PC-3 (cell line): Measurements from ENCODE around the gene STRN4. TPM values are rescaled to one million over a fixed set of nuclear protein-coding genes. Genes with fewer than 3 reads are reported as not detected.
A peak's percentile ranks its signal among the peaks of the same experiment; 100 is the strongest.

Experiments used
- ATAC-seq: fragments of 200-7000 bp; cut with Tn5 transposase; 2 replicates; pipeline ENCODE4 v1.9.1; 2020; ENCODE audit warnings: mild to moderate bottlenecking, moderate library complexity
- BruUV-seq: library from RNA; stranded (reverse); fragments of 400-500 nt; replicated peaks from 2 replicates; lab custom pipeline; 2021; lab: Mats Ljungman, UMichigan
- CTCF ChIA-PET: fragments of 300-600 bp; sonication (Branson Sonifier 250); formaldehyde crosslinking; loops from one replicate; lab custom pipeline; 2022; ENCODE audit warnings: antibody characterized with exemption; lab: Charles Lee
- POLR2A ChIA-PET: fragments of 300-600 bp; sonication (Branson Sonifier 250); formaldehyde crosslinking; loops from one replicate; lab custom pipeline; 2022; ENCODE audit warnings: antibody characterized with exemption; ENCODE audit not compliant: unreplicated experiment; lab: Charles Lee
- DNase-seq: peaks from one replicate; pipeline ENCODE4 v3.0.0-alpha.2; 2015
- H2AFZ ChIP-seq: fragments of 300-600 bp; sonication (generic); 2 replicates; pipeline ENCODE4 v1.6.0; 2016; ENCODE audit warnings: antibody characterized with exemption, low read length
- H3F3A ChIP-seq: fragments of 300-600 bp; sonication (generic); one replicate; pipeline ENCODE4 v1.6.0; 2017; ENCODE audit warnings: antibody characterized with exemption, low read length, control low read depth, mild to moderate bottlenecking; ENCODE audit not compliant: unreplicated experiment
- H3K27ac ChIP-seq: fragments of 300-600 bp; sonication (generic); 2 replicates; pipeline ENCODE4 v1.5.1; 2016; ENCODE audit warnings: mild to moderate bottlenecking, low read length
- H3K27me3 ChIP-seq: fragments of 300-600 bp; sonication (generic); 2 replicates; pipeline ENCODE4 v1.6.1; 2016; ENCODE audit warnings: low read length, mixed read lengths
- H3K36me3 ChIP-seq: fragments of 300-600 bp; sonication (generic); 2 replicates; pipeline ENCODE4 v1.6.1; 2016; ENCODE audit warnings: low read depth, mixed run types, low read length, mixed read lengths
- H3K4me1 ChIP-seq: fragments of 300-600 bp; sonication (generic); 2 replicates; pipeline ENCODE4 v1.5.1; 2016; ENCODE audit warnings: low read length; ENCODE audit not compliant: insufficient read depth
- H3K4me2 ChIP-seq: fragments of 300-600 bp; sonication (generic); 2 replicates; pipeline ENCODE4 v1.6.0; 2016; ENCODE audit warnings: low read length
- H3K4me3 ChIP-seq: fragments of 300-600 bp; sonication (generic); 2 replicates; pipeline ENCODE4 v1.5.1; 2016; ENCODE audit warnings: mild to moderate bottlenecking, low read length, mixed read lengths
- H3K79me2 ChIP-seq: fragments of 300-600 bp; sonication (generic); 2 replicates; pipeline ENCODE4 v1.6.1; 2017; ENCODE audit warnings: low read length, mixed read lengths
- H3K9ac ChIP-seq: fragments of 300-600 bp; sonication (generic); 2 replicates; pipeline ENCODE4 v1.6.0; 2016; ENCODE audit warnings: mild to moderate bottlenecking, low read length
- H3K9me2 ChIP-seq: fragments of 300-600 bp; sonication (generic); replicated peaks from 2 replicates; pipeline ENCODE4 v1.6.1; 2016; ENCODE audit warnings: mixed run types, low read length, mixed read lengths
- H3K9me3 ChIP-seq: fragments of 300-600 bp; sonication (generic); 2 replicates; pipeline ENCODE4 v1.6.1; 2016; ENCODE audit warnings: low read length, mixed read lengths
- H4K20me1 ChIP-seq: fragments of 300-600 bp; sonication (generic); 2 replicates; pipeline ENCODE4 v1.6.1; 2016; ENCODE audit warnings: low read length, mixed read lengths
- EZH2 ChIP-seq: fragments of 300-600 bp; sonication (generic); IDR thresholded peaks from one replicate; pipeline ENCODE4 v1.6.1; 2017; ENCODE audit warnings: antibody characterized with exemption, mild to moderate bottlenecking, low read length; ENCODE audit not compliant: unreplicated experiment
- EZH2phosphoT487 ChIP-seq: fragments of 300-600 bp; sonication (generic); IDR thresholded peaks from 2 replicates; pipeline ENCODE4 v1.6.1; 2018; ENCODE audit warnings: mild to moderate bottlenecking, antibody characterized with exemption, low read length, borderline replicate concordance
- intact Hi-C: fragments of 100-400 bp; cut with micrococcal nuclease; formaldehyde crosslinking; loops from 2 replicates; pipeline ENCODE4 v1.9.0; 2023
- total RNA-seq: library from RNA; depleted of rRNA; stranded (reverse); fragments of >200 nt; gene quantifications from 2 replicates; pipeline ENCODE4 v1.2.3, GENCODE V29; 2014
- TF ChIP-seq, protein P1 (sequence below): fragments of 300-600 bp; sonication (generic); conservative IDR thresholded peaks from 2 replicates; pipeline ENCODE4 v1.5.1; 2017; ENCODE audit warnings: antibody characterized with exemption, low read depth, mild to moderate bottlenecking, low read length

STRN4 gene
- total RNA-seq, 1 experiment from 2014 or later = 62.7 TPM

- no peak overlapping the region for H2AFZ ChIP-seq
- H3K27me3 ChIP-seq = no peaks in the 10 kb centered on the region
- BruUV-seq = TSS peak; percentile 76
- H3K9me3 ChIP-seq = no peaks in the 10 kb centered on the region
- peak overlapping the region; percentile 93 for H3K9ac ChIP-seq
- H3K4me3 ChIP-seq = peak overlapping the region; percentile 91
- peak overlapping the region; percentile 86 for H3K27ac ChIP-seq
- no peaks in the 10 kb centered on the region for H3K9me2 ChIP-seq
- H3K36me3 ChIP-seq = peaks cover 5% of the 10 kb centered on the region
- TF ChIP-seq, protein P1, sequence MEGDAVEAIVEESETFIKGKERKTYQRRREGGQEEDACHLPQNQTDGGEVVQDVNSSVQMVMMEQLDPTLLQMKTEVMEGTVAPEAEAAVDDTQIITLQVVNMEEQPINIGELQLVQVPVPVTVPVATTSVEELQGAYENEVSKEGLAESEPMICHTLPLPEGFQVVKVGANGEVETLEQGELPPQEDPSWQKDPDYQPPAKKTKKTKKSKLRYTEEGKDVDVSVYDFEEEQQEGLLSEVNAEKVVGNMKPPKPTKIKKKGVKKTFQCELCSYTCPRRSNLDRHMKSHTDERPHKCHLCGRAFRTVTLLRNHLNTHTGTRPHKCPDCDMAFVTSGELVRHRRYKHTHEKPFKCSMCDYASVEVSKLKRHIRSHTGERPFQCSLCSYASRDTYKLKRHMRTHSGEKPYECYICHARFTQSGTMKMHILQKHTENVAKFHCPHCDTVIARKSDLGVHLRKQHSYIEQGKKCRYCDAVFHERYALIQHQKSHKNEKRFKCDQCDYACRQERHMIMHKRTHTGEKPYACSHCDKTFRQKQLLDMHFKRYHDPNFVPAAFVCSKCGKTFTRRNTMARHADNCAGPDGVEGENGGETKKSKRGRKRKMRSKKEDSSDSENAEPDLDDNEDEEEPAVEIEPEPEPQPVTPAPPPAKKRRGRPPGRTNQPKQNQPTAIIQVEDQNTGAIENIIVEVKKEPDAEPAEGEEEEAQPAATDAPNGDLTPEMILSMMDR = no peak
- TF ChIP-seq EZH2phosphoT487 = no peak
- TF ChIP-seq EZH2 = no peak
- H3F3A ChIP-seq = no peaks in the 10 kb centered on the region
- DNase-seq = peak; percentile 28
- ChIA-PET POLR2A (no interaction called here), CTCF (no interaction called here)
- intact Hi-C loops = loop anchor here (5.0 kb wide), 1 partner anchor 40 kb away; no protein-coding TSS in a partner anchor
- H4K20me1 ChIP-seq = peaks cover 11% of the 10 kb centered on the region
- H3K4me2 ChIP-seq = peak overlapping the region; percentile 98
- peaks cover 58% of the 10 kb centered on the region for H3K79me2 ChIP-seq
- peaks cover 29% of the 10 kb centered on the region for H3K4me1 ChIP-seq
- ATAC-seq = peak; percentile 3
Observed at GRCh38 chr19:46787331-46788261, 41.3 kb upstream of the STRN4 start.

DNA sequence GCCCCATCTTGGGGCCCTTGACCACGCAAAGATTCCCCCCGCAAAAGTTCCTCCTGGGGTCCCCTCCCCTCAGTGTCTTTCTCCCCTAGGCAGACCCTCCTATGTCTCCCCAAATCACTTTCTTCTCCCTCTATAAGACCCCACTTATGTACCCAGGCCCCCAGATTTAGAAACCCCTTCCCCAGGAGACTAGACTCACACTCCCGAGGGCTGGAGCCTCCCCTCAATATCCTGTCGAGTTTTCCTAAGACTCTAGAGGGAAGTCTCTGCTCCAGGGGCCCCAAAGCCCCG, 40.7 kb upstream of the STRN4 start:
- H3K9me2 ChIP-seq = no peaks in the 10 kb centered on the region
- POLR2A ChIA-PET = no interaction called here
- H2AFZ ChIP-seq = no peak overlapping the region
- H3K27ac ChIP-seq = peak overlapping the region; percentile 86
- H4K20me1 ChIP-seq = peaks cover 11% of the 10 kb centered on the region
- intact Hi-C loops = loop anchor here (5.0 kb wide), 1 partner anchor 40 kb away; no protein-coding TSS in a partner anchor
- H3F3A ChIP-seq = no peaks in the 10 kb centered on the region
- H3K27me3 ChIP-seq = no peaks in the 10 kb centered on the region
- H3K36me3 ChIP-seq = peaks cover 9% of the 10 kb centered on the region
- peak overlapping the region; percentile 91 for H3K4me3 ChIP-seq
- CTCF ChIA-PET = no interaction called here
- H3K4me1 ChIP-seq = peaks cover 23% of the 10 kb centered on the region
- DNase-seq (no peak), ATAC-seq (no peak)
- no peaks in the 10 kb centered on the region for H3K9me3 ChIP-seq
- BruUV-seq = no TSS peak
- peak overlapping the region; percentile 98 for H3K4me2 ChIP-seq
- peak overlapping the region; percentile 93 for H3K9ac ChIP-seq
- peaks cover 61% of the 10 kb centered on the region for H3K79me2 ChIP-seq
- TF ChIP-seq, protein P1 = no peak
- no peak for TF ChIP-seq EZH2phosphoT487
- TF ChIP-seq EZH2 = no peak
